Endothelial cell of umbilical vein (primary cell): ENCODE measurements around the gene NR1D2. TPM values are rescaled to one million over a fixed set of nuclear protein-coding genes. Genes with fewer than 3 reads are reported as not detected.

Source experiments
- BruUV-seq: library from RNA; stranded (reverse); fragments of 400-500 nt; replicated peaks from 2 replicates; lab custom pipeline; 2021; lab: Mats Ljungman, UMichigan
- CTCF ChIA-PET: fragments of 300-600, 350-600 bp; sonication (Branson Sonifier 250); formaldehyde crosslinking; loops from one replicate; lab custom pipeline; 2021; ENCODE audit warnings: antibody characterized with exemption, inconsistent platforms; lab: Charles Lee
- POLR2A ChIA-PET: fragments of 300-600, 350-600 bp; sonication (Branson Sonifier 250); formaldehyde crosslinking; loops from one replicate; lab custom pipeline; 2021; ENCODE audit warnings: antibody characterized with exemption, inconsistent platforms; lab: Charles Lee
- DNase-seq: peaks from one replicate; pipeline ENCODE4 v3.0.0-alpha.2; 2011; ENCODE audit warnings: low read depth, low spot score
- FAIRE-seq: peaks from 2 replicates; lab custom pipeline; 2011; peaks lifted over from hg19 to GRCh38; lab: Jason Lieb, UNC
- H2AFZ ChIP-seq: 2 replicates; pipeline ENCODE4 v1.6.0; 2012; ENCODE audit warnings: low read depth, low read length, control low read depth, inconsistent platforms
- H3K27ac ChIP-seq: 2 replicates; pipeline ENCODE4 v1.5.1; 2011; ENCODE audit warnings: low read depth, mild to moderate bottlenecking, control low read depth, low read length, moderate library complexity; ENCODE audit not compliant: insufficient read depth
- H3K27me3 ChIP-seq, 2 experiments: 2 replicates each; pipeline versions ENCODE4 v1.6.0 to v1.6.1; 2011; ENCODE audit warnings: low read length in 2 of 2, mixed read lengths in 1 of 2; ENCODE audit not compliant: control insufficient read depth in 2 of 2, insufficient read depth in 2 of 2
- H3K36me3 ChIP-seq, 2 experiments: 2 replicates in 1 of 2; 3 replicates in 1 of 2; pipeline ENCODE4 v1.5.1; 2011; ENCODE audit warnings: low read length in 2 of 2, mild to moderate bottlenecking in 1 of 2, moderate library complexity in 1 of 2; ENCODE audit not compliant: control insufficient read depth in 2 of 2, insufficient read depth in 2 of 2; ENCODE audit errors: extremely low read depth in 1 of 2
- H3K4me1 ChIP-seq: 3 replicates; pipeline ENCODE4 v1.5.1; 2011; ENCODE audit warnings: mild to moderate bottlenecking, low read length; ENCODE audit not compliant: control insufficient read depth, insufficient read depth; ENCODE audit errors: extremely low read depth
- H3K4me2 ChIP-seq: 2 replicates; pipeline ENCODE4 v1.6.1; 2011; ENCODE audit warnings: low read length, control low read depth, mixed read lengths; ENCODE audit not compliant: insufficient read depth
- H3K4me3 ChIP-seq, 3 experiments: fragments of 200-600 bp in 1 of 3; sonication (generic), shearing (Covaris generic) in 1 of 3; replicated peaks in 1 of 3; 2 replicates each; pipeline ENCODE4 v1.5.1; 2011 to 2016; ENCODE audit warnings: control low read depth in 3 of 3, low read length in 3 of 3, mild to moderate bottlenecking in 2 of 3, inconsistent platforms in 1 of 3, low read depth in 1 of 3, moderate library complexity in 1 of 3; ENCODE audit not compliant: insufficient read depth in 1 of 3
- H3K79me2 ChIP-seq: 2 replicates; pipeline ENCODE4 v1.6.0; 2012; ENCODE audit warnings: low read length, inconsistent platforms; ENCODE audit not compliant: control insufficient read depth, insufficient read depth
- H3K9ac ChIP-seq: replicated peaks from 2 replicates; pipeline ENCODE3; 2011; ENCODE audit warnings: low read length, control low read depth; ENCODE audit not compliant: insufficient read depth; ENCODE audit errors: extremely low read depth
- H3K9me1 ChIP-seq: replicated peaks from 3 replicates; pipeline ENCODE4 v1.6.0; 2011; ENCODE audit warnings: mild to moderate bottlenecking, low read length; ENCODE audit not compliant: control insufficient read depth, insufficient read depth; ENCODE audit errors: extremely low read depth
- H3K9me3 ChIP-seq: replicated peaks from 2 replicates; pipeline ENCODE4 v1.5.1; 2012; ENCODE audit warnings: low read length, inconsistent platforms; ENCODE audit not compliant: control insufficient read depth, insufficient read depth
- H4K20me1 ChIP-seq: replicated peaks from 2 replicates; pipeline ENCODE3; 2011; ENCODE audit warnings: mild to moderate bottlenecking, low read length; ENCODE audit not compliant: control insufficient read depth, insufficient read depth; ENCODE audit errors: extremely low read depth
- EZH2 ChIP-seq: IDR thresholded peaks from 2 replicates; pipeline ENCODE4 v1.6.1; 2012; ENCODE audit warnings: borderline replicate concordance, low read depth, mild to moderate bottlenecking, moderate library complexity, low read length, inconsistent platforms; ENCODE audit not compliant: severe bottlenecking
- FOS ChIP-seq: IDR thresholded peaks from 2 replicates; pipeline ENCODE4 v1.6.1; 2011; ENCODE audit warnings: mild to moderate bottlenecking, low read length, moderate library complexity, borderline replicate concordance; ENCODE audit not compliant: insufficient read depth
- GATA2 ChIP-seq: IDR thresholded peaks from 2 replicates; pipeline ENCODE4 v1.7.0; 2011; ENCODE audit warnings: low read depth, mild to moderate bottlenecking, moderate library complexity, mixed read lengths, low read length; ENCODE audit not compliant: insufficient read length, insufficient read depth
- JUN ChIP-seq: IDR thresholded peaks from 2 replicates; pipeline ENCODE4 v1.6.1; 2011; ENCODE audit warnings: borderline replicate concordance, low read depth; ENCODE audit not compliant: insufficient read length, insufficient read depth
- MAX ChIP-seq: IDR thresholded peaks from 2 replicates; pipeline ENCODE4 v1.6.1; 2011; ENCODE audit not compliant: insufficient read depth, insufficient read length
- MYC ChIP-seq: IDR thresholded peaks from one replicate; pipeline ENCODE4 v1.6.1; 2011; ENCODE audit warnings: mild to moderate bottlenecking, low read depth, low read length
- POLR2A ChIP-seq: IDR thresholded peaks from 2 replicates; pipeline ENCODE4 v1.6.1; 2012; ENCODE audit warnings: low read depth, mild to moderate bottlenecking, control low read depth, low read length
- POLR2AphosphoS5 ChIP-seq: IDR thresholded peaks from 2 replicates; pipeline ENCODE4 v1.6.1; 2012; ENCODE audit warnings: low read depth, mild to moderate bottlenecking, control low read depth, low read length, moderate library complexity; ENCODE audit not compliant: insufficient read depth
- dilution Hi-C: fragments of 300-500 bp; cut with MboI; formaldehyde crosslinking; loops from one replicate; pipeline ENCODE4 v1.15.0; 2019; ENCODE audit warnings: low sequenced_read_pairs; ENCODE audit not compliant: extremely low pct_ligation_motif_present
- intact Hi-C: fragments of 100-400 bp; cut with micrococcal nuclease; formaldehyde crosslinking; loops from one replicate; pipeline ENCODE4 v1.10.0; 2022
- polyA plus RNA-seq, 4 experiments: library from polyadenylated mRNA; depleted of rRNA in 3 of 4; stranded (reverse) in 3 of 4; unstranded in 1 of 4; fragments of >200 nt; gene quantifications; 2 replicates each; pipeline versions ENCODE4 v1.2.1 to v1.2.3, GENCODE V29; 2011 to 2012; ENCODE audit warnings: missing spikeins in 1 of 4
- total RNA-seq: library from RNA; stranded (reverse); gene quantifications from 2 replicates; pipeline ENCODE4 v1.2.3, GENCODE V29; 2021
- TF ChIP-seq, protein P1 (sequence below), 2 donors: IDR thresholded peaks; 1 replicate in 1 of 2; 2 replicates in 1 of 2; pipeline ENCODE4 v1.5.1; 2011; ENCODE audit warnings: low read length in 2 of 2, mild to moderate bottlenecking in 2 of 2, moderate library complexity in 2 of 2, control low read depth in 1 of 2, inconsistent platforms in 1 of 2, low read depth in 1 of 2; ENCODE audit not compliant: insufficient read depth in 1 of 2; ENCODE audit errors: extremely low read depth in 1 of 2

The NR1D2 gene
- total and polyA plus RNA-seq, 2 donors (not counting 3 experiments of a cell fraction or from before 2014, with no cell fraction given) = 4.3 to 14.6 TPM

DNA sequence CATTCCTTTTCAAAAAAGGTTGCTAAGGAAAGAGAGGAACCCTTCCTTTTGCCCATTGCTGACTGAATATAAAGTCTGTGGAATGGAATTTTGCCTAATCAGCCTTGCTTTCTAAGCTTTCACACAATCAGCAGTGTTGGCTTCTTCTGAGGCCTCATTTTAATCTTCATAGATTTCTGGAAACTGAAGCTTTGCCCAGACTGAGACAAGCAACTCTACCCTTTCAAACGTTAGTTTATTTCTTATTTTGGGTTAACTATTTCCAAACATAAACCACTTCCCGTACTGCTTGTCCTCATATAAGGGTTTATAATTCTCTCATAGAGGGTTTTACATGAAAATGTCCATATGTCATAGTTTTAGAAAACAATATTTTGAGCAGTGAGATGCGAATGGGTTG, 82.9 kb downstream of the NR1D2 start:
- DNase-seq = no peak
- H2AFZ ChIP-seq = no peak overlapping the region
- H3K4me2 ChIP-seq = no peak overlapping the region
- dilution Hi-C loops = no loop called here
- H3K27me3 ChIP-seq = no peaks in the 10 kb centered on the region
- H3K79me2 ChIP-seq = no peaks in the 10 kb centered on the region
- no peaks in the 10 kb centered on the region for H3K36me3 ChIP-seq
- H4K20me1 ChIP-seq = no peaks in the 10 kb centered on the region
- intact Hi-C loops = no loop called here
- no peaks in the 10 kb centered on the region for H3K9me1 ChIP-seq
- POLR2A ChIA-PET = no interaction called here
- H3K9ac ChIP-seq = no peak overlapping the region
- no TSS peak for BruUV-seq
- no peak overlapping the region for H3K27ac ChIP-seq
- CTCF ChIA-PET = no interaction called here
- no peaks in the 10 kb centered on the region for H3K4me1 ChIP-seq
- H3K4me3 ChIP-seq = no peak overlapping the region
- TF ChIP-seq POLR2AphosphoS5 = no peak
- no peak for TF ChIP-seq JUN
- TF ChIP-seq MYC = no peak
- no peak for TF ChIP-seq POLR2A
- TF ChIP-seq FOS = no peak
- TF ChIP-seq EZH2 = no peak
- no peak for TF ChIP-seq GATA2
- TF ChIP-seq, protein P1, sequence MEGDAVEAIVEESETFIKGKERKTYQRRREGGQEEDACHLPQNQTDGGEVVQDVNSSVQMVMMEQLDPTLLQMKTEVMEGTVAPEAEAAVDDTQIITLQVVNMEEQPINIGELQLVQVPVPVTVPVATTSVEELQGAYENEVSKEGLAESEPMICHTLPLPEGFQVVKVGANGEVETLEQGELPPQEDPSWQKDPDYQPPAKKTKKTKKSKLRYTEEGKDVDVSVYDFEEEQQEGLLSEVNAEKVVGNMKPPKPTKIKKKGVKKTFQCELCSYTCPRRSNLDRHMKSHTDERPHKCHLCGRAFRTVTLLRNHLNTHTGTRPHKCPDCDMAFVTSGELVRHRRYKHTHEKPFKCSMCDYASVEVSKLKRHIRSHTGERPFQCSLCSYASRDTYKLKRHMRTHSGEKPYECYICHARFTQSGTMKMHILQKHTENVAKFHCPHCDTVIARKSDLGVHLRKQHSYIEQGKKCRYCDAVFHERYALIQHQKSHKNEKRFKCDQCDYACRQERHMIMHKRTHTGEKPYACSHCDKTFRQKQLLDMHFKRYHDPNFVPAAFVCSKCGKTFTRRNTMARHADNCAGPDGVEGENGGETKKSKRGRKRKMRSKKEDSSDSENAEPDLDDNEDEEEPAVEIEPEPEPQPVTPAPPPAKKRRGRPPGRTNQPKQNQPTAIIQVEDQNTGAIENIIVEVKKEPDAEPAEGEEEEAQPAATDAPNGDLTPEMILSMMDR (IDR thresholded peaks at IDR 0.05; ENCODE audit: extremely low read depth in 1 of 2, insufficient read depth in 1 of 2, low read depth in 1 of 2, low read length in 2 of 2) = no peak
- TF ChIP-seq MAX = no peak
- FAIRE-seq = no peak
- no peaks in the 10 kb centered on the region for H3K9me3 ChIP-seq

Other genes with a start within 250 kb of the NR1D2 start
- gene UBE2E1, start 139.3 kb upstream of the NR1D2 start, total RNA-seq = 114 TPM in 2 replicates
- 54.7 and 72.7 TPM in 2 replicates for gene UBE2E1, start 139.3 kb upstream of the NR1D2 start, polyA plus RNA-seq
- gene NKIRAS1, start 28.3 kb upstream of the NR1D2 start, total RNA-seq = 2.8 and 2.9 TPM in 2 replicates
- gene NKIRAS1, start 28.3 kb upstream of the NR1D2 start, polyA plus RNA-seq = 1.5 and 2.2 TPM in 2 replicates
- gene RPL15, start 28.2 kb upstream of the NR1D2 start, total RNA-seq = 1,872 and 1,901 TPM in 2 replicates
- gene RPL15, start 28.2 kb upstream of the NR1D2 start, polyA plus RNA-seq = 5,377 and 5,777 TPM in 2 replicates